GM18870 (cell line): ENCODE results near the gene CHD8.

ENCODE experiments used
- ATAC-seq: cut with Tn5 transposase; IDR thresholded peaks from one replicate; pipeline ENCODE4 v1.9.1; 2021; ENCODE audit warnings: moderate library complexity; ENCODE audit not compliant: unreplicated experiment

CHD8 gene

DNA sequence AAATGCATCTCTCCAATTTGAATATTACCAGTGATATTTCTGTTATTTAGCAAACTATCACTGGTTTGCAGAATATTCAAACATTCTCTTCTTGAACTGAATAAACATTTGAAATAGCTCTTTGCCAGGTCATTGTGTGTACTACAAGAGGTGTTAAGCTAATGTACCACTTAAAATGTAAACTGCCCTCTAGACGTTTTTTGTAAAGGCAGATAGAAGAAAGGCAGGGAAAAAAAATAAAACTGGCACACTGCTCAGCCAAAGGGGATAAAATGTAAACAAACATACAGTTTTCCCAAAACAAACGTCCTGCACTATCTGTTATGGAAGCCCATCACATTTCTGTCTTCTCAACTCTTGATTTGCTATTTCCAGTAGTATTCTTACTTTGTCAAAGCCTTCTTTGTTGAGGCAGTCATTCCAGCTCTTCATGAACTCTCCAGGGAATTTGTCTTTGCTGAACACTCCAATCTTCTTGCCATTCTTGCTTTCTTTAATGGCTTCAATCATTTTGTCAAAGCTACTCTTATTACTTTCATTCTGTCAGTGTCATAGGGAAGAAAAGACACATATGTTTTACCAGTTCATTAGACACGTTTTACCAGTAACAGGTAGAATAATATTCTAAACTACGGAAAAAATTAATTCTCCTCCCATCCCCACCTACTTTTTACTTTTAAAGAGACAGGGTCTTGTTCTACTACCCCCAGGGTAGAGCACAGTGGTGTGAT, 85.8 kb downstream of the CHD8 start:
- ATAC-seq: no peak

DNA sequence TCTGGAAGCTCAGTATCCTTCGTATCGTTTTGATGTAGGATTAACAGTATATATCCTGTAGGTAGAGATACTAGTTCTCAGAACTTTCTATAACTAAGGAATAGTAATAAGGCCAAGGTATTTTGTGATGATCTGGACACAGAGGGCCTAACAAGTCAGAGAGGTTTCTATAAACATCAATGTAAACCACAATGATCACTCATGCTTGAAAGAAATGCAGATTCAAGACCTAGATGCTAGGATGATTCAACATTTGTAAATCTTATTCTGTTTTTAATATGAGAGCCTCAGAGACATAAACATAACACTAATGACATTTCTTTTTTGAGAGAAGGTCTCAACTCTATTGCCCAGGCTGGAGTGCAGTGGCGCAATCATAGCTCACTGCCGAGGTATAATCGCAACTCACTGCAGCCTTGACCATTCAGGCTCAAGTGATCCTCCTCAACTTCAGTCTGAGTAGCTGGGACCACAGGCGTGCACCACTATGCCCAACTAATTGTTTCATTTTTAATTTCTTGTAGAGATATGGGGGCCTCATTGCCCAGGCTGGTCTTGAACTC, 88.3 kb downstream of the CHD8 start:
- no peak for ATAC-seq

DNA sequence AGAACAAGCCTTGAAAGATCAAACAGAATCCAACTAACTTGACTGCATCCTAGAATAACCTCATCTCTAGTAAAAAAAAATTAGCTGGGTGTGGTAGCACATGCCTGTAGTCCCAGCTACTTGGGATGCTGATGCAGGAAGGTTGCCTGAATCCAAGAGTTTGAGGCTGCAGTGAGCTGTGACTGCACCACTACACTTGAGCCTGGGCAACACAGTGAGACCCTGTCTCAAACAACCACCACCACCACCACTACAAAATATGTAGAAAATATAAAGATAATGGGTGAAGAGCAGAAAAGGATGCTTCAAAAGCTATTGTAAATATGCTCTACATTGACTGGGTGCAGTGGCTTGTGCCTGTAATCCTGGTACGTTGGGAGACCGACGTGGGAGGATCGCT, 99.4 kb downstream of the CHD8 start:
- no peak for ATAC-seq

DNA sequence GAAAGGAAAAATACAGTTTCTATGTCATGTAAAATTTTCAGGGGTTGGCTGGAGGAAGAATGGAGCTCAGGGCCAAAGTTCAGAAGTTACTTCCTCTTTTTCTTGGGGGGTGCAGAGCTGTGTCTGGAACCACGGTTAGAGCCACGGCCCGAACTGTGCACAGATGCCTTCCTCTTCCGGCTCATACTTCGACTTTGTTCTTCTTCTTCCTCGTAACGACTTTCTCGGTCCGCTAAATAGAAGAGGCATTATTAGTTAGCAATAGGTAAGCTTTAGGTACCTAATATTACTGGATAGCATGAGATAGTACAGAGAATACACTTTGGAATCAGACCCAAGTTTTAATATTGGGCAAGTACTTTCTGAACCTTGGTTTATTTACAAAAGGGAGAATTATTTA, 103.3 kb downstream of the CHD8 start:
- no peak for ATAC-seq

DNA sequence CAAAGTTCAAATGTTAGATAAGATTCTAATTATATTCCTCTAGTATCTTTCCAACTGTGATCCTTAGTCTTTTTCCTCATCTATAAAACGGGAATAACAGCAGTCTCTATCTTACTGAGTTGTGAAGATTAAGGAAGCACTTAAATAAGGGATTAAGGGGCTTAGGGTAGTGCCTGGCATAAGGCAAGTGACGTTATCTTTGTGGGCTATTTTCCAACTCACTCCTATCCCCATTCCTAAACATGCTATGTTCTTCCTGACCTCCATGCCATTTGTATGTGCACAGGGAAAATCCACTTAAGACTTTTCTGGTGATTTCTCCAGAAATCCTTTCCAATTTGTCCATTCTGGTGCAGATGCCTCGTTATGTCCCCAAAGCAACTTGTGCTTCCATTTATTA, 105.4 kb downstream of the CHD8 start:
- ATAC-seq: no peak

DNA sequence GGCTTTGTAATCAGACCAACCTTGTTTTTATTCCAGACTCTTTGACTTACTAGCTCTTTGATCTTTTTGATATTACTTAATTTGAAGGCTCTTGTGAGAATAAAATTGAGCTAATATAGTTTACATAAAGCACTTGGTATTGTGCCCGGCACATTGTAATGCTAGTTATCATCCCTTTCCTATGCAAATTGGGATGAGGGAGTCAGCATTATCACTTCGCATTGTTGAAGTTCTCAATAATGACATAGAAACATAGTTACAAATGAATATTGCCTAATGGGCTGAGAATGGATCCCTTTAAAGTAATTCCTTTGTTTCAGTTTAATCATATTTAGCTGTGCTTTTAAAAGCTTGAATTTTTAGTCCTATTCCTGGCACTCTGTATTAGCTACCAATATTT, 108.7 kb downstream of the CHD8 start:
- no peak for ATAC-seq

DNA sequence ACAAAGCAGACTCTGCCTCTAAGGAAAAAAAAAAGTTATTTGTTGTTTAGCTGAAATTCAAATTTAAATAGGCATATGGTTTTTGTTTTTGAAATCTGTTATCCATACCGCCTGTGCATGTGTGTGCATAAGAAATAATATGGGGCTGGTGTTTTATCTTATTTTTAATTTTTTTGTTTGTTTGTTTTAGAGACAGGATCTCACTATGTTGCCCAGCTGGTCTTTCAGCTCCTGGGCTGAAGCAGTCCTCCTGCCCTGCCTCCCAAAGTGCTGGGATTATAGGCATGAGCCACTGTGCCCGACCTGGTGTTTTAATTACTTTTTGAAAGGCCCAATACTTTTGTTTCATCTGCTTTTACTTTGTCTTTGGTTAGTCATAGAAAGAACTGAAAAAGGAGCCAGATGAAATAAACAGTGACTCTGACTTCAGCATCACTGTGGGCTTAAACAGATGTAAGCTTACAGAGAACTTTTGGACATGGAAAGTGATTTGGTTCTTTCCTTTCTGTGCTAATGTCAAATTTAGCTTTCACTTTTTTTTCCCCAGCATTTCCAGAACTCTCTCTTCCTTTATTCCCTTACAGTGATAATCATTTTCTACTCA, 109.3 kb downstream of the CHD8 start:
- ATAC-seq: no peak

DNA sequence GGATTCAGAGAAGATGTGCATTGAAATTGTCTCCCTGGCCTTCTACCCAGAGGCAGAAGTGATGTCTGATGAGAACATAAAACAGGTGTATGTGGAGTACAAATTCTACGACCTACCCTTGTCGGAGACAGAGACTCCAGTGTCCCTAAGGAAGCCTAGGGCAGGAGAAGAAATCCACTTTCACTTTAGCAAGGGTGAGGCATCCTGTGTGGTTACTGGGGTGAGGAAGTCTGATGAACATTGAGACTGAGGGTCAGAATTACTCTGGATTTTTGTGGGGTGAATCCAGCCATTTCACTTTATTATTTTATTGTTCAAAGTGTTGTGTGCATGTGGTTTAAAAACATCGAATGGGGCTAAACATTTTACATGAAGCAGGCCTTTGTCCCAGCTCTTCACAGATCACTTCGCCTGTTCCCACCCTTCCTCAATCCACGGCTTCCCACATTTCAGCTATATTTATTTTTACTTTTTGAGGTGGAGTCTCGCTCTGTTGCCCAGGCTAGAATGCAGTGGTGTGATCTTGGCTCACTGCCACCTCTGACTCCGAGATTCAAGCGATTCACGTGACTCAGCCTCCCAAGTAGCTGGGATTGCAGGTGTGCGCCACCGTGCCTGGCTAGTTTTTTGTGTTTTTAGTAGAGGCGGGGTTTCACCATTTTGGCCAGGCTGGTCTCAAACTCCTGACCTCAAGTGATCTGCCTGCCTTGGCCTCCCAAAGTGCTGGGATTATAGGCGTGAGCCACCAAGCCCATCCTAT, 112.7 kb downstream of the CHD8 start:
- ATAC-seq: no peak
